Measurements from ENCODE around the gene PIEZO1.
"Not testable (repeated sequence)": the region's sequence is repeated elsewhere in the genome, so short reads cannot be mapped to it uniquely, and the experiment has no call there.

Gene PIEZO1

DNA sequence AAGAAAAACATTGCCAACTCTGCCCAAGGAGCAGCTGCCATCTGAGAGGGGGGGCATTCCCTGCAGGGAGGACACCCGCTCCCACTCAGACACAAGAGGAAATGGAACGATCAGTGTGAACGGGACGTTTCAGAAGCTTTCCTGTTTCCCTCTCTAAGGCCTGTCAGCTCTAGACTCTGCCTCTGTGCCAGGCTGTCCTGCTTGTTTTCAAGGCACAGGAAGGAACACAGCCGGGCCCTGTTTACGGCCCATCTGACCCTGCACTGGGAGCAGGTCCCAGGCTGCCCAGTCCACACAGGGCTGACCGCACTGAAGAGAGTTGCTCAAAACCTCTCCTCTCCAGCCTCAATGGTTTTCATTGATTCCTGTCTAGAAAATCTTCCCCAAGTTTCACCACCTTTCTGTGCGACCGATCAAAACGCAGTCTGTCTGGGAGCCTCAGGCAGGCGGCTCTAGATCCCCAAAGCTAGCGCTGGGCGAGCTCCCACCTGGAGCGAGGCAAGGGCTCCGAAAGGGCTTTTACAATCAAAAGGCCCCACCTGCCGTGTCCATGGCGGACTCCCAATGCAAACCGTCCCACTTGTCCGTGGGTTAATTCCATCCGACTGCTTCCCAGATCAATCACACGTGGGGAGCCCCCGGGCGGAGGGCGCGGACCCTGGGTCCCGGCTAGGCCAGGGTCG, 1.5 kb downstream of the PIEZO1 start:
- in situ Hi-C loops (cut with MboI; ENCODE audit: low sequenced_read_pairs), result no loop called here

DNA sequence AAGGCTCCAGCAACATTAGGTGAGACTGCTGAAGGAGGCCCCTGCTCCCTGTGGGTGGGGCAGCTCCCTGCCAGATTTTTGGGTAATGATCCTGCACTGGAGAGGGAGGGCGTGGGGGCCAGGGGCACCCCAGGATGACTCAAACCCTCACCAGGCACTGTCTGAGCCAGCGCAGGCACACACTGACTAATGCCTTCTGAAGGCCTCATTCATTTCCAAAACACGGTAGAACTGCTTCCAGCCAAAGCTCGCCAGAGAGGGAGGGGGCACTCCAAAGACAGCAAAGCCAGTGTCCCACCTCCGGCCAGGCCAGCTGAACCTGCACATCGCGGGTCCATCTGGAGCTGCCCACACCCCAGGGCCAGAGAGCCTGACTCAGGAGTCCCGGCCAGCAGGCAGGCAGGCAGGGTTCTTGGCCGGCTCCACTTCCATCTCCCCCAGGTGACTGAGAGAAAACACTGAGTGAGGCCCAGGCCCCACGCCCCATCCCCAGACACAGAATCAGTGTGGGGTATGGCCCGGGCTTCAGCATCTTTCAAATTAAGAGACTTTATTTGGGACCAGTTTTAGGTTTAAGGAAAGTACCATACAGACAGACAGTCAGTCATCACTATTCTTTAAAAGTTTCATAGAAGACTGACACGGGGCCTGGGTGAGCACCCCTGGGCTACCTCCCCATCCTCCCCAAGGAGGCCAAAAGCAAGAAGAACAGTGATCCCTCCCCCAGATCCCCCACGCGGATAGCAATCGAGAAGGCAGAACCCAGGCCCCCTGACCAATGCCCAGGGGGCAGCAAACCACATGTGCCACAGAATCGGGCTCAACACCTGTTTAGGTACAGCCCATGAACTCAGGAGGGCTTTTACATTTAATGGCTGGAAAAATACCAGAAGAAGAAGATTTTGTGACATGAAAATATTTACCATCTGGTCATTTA, 2.3 kb downstream of the PIEZO1 start:
- in situ Hi-C loops (cut with MboI; ENCODE audit: low sequenced_read_pairs), result no loop called here

DNA sequence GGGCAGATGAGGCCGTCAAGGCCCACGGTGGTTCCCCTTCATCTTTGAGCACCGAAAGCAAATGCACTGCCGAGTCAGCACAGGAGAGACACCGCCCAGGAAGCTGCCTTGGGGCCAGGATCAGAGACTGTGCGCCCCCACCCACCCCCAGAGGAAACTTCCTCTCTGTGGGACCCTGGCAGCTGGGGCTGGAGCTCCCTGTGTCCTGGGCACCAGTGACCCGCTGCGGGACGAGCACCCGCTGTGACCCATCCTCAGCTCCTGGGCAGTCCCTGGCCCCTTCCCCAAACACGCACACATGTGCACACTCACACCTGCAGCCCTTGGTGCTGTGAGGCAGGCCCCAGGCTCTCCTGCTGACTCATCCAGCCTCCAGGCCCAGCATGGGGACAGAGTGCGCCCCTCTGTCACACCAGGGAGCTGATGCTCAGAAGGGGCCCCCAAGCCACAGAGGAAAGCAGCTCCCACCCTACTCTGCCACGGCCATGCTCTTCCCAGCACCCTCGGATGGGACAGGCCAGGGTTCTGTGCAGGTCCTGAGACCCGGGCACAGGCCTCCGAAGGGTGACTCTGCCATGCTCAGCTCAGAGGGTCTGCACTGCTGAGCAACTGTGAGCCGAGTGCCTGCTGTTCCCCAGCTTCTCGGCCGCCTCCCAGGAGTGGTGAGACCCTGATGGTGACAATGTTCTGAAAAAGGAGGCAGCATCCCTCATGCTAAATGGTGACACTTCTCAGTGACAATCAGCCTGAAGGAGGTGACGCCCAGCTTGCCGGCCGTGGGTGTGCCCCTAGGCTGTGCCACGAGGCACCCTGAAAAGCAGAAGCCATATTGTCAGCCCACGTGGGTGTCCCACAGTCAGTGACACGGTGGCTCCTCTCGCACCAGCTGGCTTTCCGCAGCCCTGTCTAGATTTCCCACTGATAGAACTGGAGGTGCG, 3.6 kb downstream of the PIEZO1 start:
- in situ Hi-C loops (cut with MboI; ENCODE audit: low sequenced_read_pairs), result no loop called here

DNA sequence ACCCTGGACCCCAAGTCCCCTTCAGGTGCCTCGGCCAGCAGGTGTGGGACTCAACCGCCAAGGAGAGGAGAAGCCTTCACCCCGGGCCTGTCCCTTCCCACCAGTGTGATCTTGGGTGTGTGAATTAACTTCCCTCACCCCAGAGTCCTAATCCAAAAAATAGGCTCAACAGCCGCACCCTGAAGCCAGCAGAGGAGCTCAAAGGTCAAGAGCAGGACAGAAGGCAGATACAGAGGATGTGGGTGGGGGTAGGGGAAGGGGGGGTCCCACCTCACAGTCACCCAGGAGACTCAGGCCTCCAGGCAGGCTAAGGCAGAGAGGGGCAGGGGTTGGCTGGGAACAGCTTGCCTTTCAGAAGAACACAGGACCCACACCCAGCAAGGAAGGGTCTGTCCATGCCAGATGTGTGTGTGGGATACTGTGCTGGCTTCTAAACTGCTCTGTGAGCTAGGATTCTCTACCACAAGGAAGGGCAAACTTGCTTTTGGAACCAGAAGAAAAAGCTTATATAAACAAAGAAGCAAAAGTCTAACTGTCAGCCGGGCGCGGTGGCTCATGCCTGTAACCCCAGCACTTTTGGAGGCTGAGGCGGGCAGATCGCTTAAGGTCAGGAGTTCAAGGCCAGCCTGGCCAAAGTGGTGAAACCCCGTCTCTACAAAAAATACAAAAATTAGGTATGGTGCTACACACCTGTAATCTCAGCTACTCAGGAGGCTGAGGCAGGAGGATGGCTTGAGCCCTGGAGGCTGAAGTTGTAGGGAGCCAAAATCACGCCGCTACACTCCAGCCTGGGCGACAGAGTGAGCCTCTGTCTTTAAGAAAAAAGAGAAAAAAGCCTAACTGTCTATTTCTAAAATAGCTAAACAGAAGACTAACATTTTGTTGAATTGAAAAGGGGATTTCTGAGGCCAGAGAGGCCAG, 4.6 kb downstream of the PIEZO1 start:
- in situ Hi-C loops (cut with MboI; ENCODE audit: low sequenced_read_pairs), result no loop called here

DNA sequence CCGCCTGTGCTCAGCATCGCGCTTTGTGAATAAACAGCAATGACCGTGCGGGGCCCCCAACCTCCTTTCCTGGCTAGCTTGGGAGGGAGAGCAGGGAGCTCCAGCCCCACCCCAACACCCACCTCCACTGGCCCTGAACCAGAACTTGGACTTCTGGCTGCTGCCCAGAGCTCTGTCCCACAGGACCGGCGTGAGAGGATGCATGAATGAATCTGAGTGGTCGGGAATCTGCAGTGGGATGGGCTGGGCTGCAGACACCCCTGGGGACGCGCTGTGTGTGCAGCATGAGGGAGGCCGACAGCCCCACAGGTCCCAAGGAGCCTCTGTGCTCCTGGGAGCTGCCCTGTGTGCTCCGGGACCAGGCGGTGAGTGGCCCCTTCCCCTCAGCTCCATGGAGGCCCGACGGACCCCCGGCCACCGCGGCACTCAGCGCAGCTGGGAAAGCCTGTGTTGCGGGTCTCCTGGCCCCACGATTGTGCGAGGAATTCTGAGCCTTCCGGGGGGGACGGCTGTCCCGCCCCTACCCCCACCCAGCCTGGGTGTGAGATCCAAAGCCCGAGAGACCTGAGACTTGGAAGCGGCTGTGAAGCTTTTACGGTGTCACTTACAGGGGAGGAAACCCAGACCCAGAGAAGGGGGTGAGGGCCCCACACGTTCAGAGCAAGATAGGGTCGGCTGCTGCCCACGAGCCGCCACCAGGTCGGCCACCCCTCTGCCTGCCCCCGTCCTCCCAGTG, 5.4 kb downstream of the PIEZO1 start:
- in situ Hi-C loops (cut with MboI; ENCODE audit: low sequenced_read_pairs), result no loop called here

DNA sequence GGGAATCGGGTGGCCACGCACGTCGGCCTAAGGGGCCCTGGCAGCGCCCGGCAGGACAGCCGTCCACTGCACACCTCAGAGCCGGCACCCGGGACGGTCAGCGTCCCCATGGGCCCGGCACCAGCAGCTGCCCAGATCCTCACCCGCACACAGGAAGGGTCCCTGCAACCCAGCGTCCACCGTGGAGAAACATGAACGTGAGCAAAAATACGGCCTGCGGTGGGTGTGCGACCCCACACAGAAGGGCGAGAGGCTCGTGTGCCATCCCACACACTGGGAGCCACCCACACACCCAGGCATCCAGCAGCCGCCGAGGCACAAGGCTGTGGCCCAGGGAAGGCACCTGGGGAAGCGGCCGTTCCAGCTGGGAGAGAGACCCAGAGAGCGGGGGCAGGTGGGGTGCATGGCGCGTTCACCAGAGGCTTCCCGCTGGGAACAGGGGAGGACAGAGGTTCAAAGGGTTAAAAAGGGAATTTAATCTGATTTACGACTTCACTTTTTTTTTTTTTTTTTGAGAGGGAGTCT, 6.4 kb downstream of the PIEZO1 start:
- in situ Hi-C loops (cut with MboI; ENCODE audit: low sequenced_read_pairs), result no loop called here

DNA sequence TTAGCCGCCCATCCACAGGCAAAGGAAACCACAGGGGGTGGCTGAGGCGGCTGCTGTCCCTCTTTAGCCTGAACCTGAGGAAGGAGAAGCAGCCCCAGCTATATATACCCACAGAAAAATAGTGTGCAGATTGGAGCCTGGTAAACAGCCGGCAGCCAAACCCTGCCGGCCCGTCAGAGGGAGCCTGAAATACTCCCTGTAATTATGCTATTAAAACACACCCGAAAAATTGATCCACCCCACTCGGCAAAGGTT, 6.8 kb downstream of the PIEZO1 start:
- in situ Hi-C loops (cut with MboI; ENCODE audit: low sequenced_read_pairs), result no loop called here

DNA sequence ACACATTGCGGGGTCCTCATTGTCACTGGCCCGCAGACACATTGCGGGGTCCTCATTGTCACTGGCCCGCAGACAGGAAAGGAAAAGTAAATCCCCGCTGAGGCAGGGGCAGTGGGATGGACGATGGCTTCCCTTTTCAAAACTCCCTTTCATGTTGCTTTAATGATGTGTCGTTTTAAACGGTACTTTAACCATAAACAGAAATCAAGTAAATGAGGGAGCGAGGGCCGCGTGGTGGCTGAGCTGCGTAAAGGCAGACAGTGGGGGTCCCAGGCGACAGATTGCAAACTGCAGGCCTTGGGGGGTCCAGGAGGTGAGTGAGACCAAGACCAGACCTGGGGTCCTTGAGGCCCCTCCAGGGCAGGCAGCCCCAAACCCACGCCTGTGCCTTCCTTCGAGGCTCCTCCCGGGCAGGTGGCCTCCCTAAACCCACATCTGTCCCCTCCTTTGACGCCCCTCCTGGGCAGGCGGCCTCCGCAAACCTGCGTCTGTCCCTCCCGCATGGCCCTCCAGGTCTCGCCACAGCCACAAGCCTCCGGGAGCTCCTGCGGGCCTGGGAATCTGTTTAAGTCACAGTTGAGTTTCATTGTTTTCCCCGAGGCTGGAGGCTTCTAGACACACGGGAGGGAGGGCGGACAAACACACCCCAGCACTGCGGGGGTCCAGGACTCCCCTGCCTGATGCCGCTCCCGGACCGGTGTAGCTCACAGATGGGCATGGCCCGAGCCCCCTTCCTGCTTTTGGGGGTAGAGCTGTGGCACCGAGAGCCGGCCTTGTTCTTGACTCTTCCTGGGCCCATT, 7.3 kb downstream of the PIEZO1 start:
- in situ Hi-C loops (cut with MboI; ENCODE audit: low sequenced_read_pairs), result no loop called here

DNA sequence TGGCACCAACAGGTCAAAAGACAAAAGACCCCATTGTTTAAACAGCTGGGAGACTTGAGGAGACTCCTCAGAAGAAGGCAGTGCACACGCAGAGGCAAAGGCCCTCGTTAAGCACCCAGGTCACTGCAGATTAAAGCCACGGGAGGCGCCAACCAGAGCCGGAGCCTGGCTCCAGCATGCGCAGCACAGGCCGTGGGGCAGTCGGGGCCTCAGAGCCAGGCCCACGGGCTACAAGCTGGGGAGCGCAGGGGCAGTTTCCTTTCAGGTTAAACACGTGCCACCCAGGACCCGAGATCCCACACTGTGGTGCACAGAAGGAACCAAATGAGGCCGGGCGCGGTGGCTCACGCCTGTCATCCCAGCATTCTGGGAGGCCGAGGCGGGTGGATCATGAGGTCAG, 9.2 kb downstream of the PIEZO1 start:
- in situ Hi-C loops (cut with MboI; ENCODE audit: low sequenced_read_pairs), result no loop called here

DNA sequence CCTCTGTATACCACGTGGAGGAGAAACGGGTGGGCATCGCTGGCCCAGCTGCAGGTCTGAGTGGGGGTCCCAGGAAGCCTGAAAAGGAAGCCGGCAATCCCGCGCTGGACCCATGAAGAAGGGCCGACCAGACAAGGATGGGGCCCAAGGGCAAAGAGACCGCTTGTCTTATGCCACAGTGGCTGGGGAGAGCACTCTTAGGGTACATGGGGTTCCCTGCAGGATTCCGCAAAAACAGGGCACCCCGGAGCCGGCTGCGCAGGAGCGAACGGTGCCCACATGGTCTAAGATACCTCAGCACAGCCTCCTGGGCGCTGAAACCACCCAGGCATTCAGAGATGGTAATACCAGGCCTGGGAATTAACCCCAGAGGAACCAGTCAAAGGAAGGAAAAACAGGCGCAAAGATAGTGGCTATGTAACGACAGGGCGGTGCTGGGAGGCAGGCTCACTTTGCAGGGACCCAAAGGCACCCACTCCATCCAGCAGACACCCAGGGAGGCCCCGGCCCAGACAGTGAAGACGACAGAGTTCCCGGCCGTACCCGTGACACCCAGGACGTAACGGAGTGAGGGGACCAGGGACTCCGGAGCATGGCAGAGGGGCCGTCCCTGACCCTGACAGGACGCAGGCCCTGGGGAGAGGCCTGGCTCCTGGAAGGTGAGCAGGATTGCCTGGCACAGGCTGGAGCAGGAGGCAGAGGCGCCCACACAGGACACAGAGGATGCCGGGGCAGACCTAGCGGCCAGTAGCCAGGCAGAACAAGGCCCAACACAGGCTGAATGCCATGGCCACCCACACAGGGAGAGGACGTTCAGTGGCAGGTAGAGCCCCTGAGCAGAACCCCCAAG, 10.3 kb downstream of the PIEZO1 start:
- in situ Hi-C loops (cut with MboI; ENCODE audit: low sequenced_read_pairs), result no loop called here

DNA sequence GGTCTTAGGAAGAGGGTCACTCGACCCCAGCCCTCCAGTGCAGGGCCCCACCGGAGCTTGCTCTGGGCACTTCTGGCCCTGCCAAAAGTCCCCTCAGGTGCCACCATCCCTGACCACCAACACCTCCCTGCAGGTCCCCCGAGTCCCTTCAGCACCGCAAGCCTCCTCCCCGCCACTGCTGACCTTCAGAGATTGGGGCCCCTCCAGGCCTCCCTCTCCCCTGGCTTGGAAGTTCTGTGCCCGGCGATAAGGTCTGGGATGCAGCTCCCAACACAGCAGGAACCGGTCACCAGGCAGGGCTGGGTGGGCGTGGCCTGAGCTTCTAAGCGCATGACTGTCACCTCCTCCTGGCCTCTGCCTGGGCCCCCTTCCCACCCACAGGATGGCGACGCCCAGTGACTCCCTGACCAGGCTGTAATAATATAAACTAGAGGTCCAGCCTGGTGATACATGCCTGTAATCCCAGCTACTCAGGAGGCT, 11.2 kb downstream of the PIEZO1 start:
- in situ Hi-C loops (cut with MboI; ENCODE audit: low sequenced_read_pairs), result no loop called here

DNA sequence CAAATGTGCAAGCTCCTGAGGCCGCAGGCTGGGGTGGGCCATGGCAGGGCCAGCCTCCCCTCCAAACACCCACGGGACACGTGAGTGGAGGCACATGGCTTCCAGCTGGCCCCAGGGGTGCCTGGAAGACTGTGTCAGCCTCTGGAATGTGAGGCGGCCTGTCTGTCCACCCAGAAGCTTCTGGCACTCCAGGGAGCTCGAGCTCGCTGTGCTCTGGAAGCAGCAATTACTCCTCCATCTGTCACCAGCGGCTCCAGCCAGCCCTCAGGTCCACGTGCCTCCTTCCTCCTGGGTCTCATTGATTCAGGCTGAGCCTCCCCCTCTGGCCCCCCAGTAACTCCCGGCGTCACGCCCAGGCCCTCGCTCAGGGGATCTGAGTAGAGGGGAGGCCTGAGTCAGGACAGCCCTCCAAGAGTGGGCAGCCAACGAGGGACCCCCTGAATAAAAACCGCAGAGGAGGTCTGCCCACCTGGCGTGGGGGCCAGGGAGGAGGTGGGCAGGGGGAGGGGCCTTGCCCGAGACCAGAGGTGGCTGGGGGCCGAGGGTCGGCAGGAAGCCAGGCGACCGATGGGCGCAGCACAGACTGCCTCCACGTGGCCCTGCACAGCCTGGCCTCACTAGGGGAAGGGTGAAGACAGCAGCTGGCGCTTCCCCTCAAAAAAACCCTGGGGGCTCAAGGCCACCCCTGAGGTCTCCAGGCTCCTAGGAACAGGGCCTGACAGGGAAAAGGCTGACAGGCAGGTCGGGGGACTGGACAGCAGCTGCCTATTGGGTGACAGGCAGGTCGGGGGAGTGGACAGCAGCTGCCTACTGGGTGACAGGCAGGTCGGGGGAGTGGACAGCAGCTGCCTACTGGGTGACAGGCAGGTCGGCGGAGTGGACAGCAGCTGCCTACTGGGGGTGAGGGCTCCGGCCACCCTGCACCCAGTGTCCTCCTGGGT, 11.9 kb downstream of the PIEZO1 start:
- in situ Hi-C loops (cut with MboI; ENCODE audit: low sequenced_read_pairs), result no loop called here

DNA sequence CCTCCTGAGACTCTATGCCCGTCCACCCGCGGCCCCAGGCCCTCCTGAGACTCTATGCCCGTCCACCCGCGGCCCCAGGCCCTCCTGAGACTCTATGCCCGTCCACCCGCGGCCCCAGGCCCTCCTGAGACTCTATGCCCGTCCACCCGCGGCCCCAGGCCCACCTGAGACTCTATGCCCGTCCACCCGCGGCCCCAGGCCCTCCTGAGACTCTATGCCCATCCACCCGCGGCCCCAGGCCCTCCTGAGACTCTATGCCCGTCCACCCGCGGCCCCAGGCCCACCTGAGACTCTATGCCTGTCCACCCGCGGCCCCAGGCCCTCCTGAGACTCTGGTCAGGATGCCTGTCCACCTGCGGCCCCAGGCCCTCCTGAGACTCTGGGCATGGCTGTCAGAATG, 13.2 kb downstream of the PIEZO1 start:
- in situ Hi-C loops (cut with MboI; ENCODE audit: low sequenced_read_pairs), result not testable (repeated sequence)

DNA sequence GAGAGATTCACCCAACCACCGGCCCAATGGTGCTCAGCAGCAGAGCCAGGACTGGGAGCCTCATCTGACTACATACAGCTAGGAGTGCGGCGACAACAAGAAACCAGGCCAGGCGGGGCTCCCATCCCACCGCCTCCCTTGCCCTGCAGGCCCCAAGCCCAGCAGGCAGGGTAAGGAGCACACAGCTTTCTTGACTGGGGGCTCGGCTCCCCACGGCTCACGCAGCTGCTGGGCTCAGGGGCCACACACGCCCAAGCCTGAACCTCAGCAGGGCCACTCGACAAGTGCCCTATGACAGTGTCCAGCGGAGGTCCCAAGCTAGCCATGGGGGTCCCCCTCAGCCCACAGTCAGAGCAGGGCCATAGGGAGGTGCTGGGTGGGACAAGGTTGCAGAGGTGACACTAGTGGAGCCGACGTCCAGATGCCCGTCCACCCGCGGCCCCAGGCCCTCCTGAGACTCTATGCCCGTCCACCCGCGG, 13.7 kb downstream of the PIEZO1 start:
- in situ Hi-C loops (cut with MboI; ENCODE audit: low sequenced_read_pairs), result no loop called here

DNA sequence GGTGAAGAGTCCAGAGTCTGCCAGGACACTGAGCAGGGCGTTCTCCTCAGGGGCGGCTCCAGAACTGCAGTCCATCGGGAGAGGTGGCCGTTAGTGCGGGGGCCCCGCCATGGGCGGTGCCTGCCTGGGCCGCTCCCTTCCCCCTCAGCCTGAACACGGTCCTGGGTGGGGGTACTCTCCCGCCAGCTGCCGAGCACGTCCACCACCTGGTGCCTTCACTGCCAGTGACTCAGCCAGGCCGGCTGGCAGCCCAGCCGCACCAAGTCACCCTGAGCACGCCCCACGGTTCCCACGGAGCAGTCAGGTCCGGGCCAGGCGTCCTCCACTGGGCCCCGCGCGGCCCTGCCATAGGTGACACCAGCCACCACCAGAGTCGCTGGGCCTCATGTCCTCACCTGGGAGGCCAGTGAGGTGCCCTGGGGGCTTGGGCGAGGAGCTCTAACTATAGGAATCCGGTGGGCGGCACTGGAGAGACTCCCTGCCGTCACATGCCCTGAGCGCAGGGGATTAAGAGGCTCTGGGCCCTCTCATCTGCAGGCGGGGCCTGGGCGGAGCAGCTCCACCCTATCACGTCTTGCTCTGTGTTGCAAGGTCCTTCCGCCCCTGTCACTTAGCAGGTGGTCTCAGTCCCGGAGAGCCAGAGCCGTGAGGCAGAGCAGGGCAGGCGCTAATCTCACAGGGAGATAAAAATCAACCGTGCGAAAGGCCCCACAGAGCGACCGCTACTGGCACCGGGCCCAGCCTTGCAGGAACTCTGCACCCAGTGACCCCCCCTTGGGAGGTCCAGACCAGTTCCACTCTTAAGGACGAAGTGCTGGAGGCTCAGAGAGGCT, 14.3 kb downstream of the PIEZO1 start:
- in situ Hi-C loops (cut with MboI; ENCODE audit: low sequenced_read_pairs), result no loop called here

Measured in hTERT RPE-1 (cell line).